Mesendoderm (in vitro differentiated cells): ENCODE measurements around the gene ZNF117.

Experiments
- DNase-seq: peaks from one replicate; pipeline ENCODE4 v3.0.0; 2013
- H2AK5ac ChIP-seq: 2 replicates; pipeline ENCODE4 v1.6.1; 2013; ENCODE audit warnings: low read length, inconsistent platforms
- H2BK120ac ChIP-seq: 2 replicates; pipeline ENCODE4 v1.6.1; 2013; ENCODE audit warnings: low read depth, mild to moderate bottlenecking, low read length, moderate library complexity, mixed read lengths
- H2BK15ac ChIP-seq: replicated peaks from 2 replicates; pipeline ENCODE4 v1.6.1; 2013; ENCODE audit warnings: low read depth, mild to moderate bottlenecking, moderate library complexity
- H2BK5ac ChIP-seq: 2 replicates; pipeline ENCODE4 v1.6.1; 2013; ENCODE audit warnings: low read length, inconsistent platforms
- H3K18ac ChIP-seq: 2 replicates; pipeline ENCODE4 v1.6.1; 2013; ENCODE audit warnings: mild to moderate bottlenecking, low read length, mixed read lengths
- H3K23ac ChIP-seq: one replicate; pipeline ENCODE4 v1.6.1; 2013; ENCODE audit warnings: low read length
- H3K27ac ChIP-seq: 2 replicates; pipeline ENCODE4 v1.5.1; 2013; ENCODE audit warnings: low read depth, mild to moderate bottlenecking, inconsistent platforms, low read length, moderate library complexity
- H3K27me3 ChIP-seq: 2 replicates; pipeline ENCODE4 v1.6.1; 2013; ENCODE audit warnings: low read length, control low read depth, mild to moderate bottlenecking, inconsistent platforms; ENCODE audit not compliant: insufficient read depth, poor library complexity
- H3K36me3 ChIP-seq: 2 replicates; pipeline ENCODE4 v1.6.1; 2013; ENCODE audit warnings: low read length, inconsistent platforms; ENCODE audit not compliant: control insufficient read depth, insufficient read depth
- H3K4ac ChIP-seq: one replicate; pipeline ENCODE4 v1.6.1; 2013; ENCODE audit warnings: low read depth, mild to moderate bottlenecking, low read length, moderate library complexity
- H3K4me1 ChIP-seq: 2 replicates; pipeline ENCODE4 v1.6.1; 2013; ENCODE audit warnings: low read depth, low read length, inconsistent platforms; ENCODE audit not compliant: control insufficient read depth
- H3K4me2 ChIP-seq: 2 replicates; pipeline ENCODE4 v1.6.1; 2013; ENCODE audit warnings: low read length
- H3K4me3 ChIP-seq: 2 replicates; pipeline ENCODE4 v1.5.1; 2013; ENCODE audit warnings: mild to moderate bottlenecking, low read length
- H3K56ac ChIP-seq: one replicate; pipeline ENCODE4 v1.6.1; 2013; ENCODE audit warnings: low read length
- H3K79me1 ChIP-seq: 2 replicates; pipeline ENCODE4 v1.6.1; 2013; ENCODE audit warnings: low read length, inconsistent platforms
- H3K79me2 ChIP-seq: 2 replicates; pipeline ENCODE4 v1.6.1; 2013; ENCODE audit warnings: mild to moderate bottlenecking, low read length; ENCODE audit not compliant: control insufficient read depth, insufficient read depth
- H3K9ac ChIP-seq: 2 replicates; pipeline ENCODE4 v1.6.1; 2013; ENCODE audit warnings: low read length, inconsistent platforms
- H4K5ac ChIP-seq: one replicate; pipeline ENCODE4 v1.6.1; 2013; ENCODE audit warnings: low read length
- H4K8ac ChIP-seq: one replicate; pipeline ENCODE4 v1.6.1; 2013; ENCODE audit warnings: low read depth, mild to moderate bottlenecking, control low read depth, low read length, moderate library complexity
- WGBS: extraction: QIAGEN DNeasy Blood & Tissue Kit; methylation state at CpG from one replicate; pipeline ENCODE4 v1.1.7; 2013; ENCODE audit warnings: low lambda C conversion rate, missing lambda C conversion rate; ENCODE audit not compliant: insufficient coverage; ENCODE audit errors: extremely low coverage; 5-methylcytosine and 5-hydroxymethylcytosine counted together

ZNF117 gene

DNA sequence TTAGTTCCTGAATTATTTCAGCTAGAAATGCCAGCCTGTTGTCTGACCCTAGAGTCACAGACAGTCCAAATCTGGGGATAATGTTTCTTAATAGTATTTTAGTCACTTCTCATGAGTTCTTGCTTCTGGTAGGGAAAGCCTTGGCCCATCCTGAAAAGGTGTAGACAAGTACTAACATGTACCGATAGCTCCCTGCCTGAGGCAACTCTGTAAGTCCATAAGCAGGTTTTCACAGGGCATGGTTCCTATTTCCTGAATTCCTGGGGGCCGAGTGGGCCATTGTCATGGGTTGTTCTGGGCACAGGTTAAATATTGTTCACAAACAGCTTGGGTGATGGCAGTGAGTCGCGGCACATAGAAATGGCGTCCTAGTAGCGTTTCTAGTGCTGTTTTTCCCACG is 3.1 kb upstream of the ZNF117 start:
- Histone ChIP-seq H4K8ac (no peak overlapping the region), H2BK120ac (no peak overlapping the region), H3K79me1 (no peaks in the 10 kb centered on the region), H3K4me1 (no peaks in the 10 kb centered on the region), H3K23ac (no peak overlapping the region), H3K18ac (no peak overlapping the region), H2AK5ac (no peak overlapping the region), H2BK5ac (no peak overlapping the region), H3K4me2 (no peak overlapping the region), H3K56ac (no peak overlapping the region), H3K9ac (no peak overlapping the region), H3K36me3 (peaks cover 5% of the 10 kb centered on the region), H3K27me3 (no peaks in the 10 kb centered on the region), H2BK15ac (no peak overlapping the region), H3K79me2 (no peaks in the 10 kb centered on the region), H4K5ac (no peak overlapping the region), H3K27ac (no peak overlapping the region), H3K4ac (no peak overlapping the region), H3K4me3 (no peak overlapping the region)
- no peak for DNase-seq
- WGBS, result no CpG with 5 or more reads among the region's 7 CpGs

DNA sequence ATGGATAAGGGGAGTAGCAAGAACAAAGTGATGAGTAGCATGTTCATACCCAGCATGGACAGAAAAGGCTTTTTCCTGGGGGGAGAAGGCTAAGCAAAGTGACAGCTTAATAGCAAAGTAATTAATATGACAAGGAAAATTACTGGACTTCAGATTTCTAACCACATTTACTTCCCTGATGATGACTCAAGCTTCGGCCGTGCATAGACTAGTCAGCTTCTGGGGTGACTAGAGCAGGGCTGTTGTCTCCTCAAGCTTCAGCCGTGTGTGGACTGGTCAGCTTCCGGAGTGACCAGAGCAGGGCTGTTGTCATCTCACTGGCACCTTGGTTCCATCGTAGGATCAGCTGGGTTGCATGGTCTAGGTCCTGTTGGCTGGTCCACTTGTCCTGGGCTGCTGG is 2.1 kb upstream of the ZNF117 start:
- Histone ChIP-seq H3K4ac (no peak overlapping the region), H2BK5ac (no peak overlapping the region), H3K9ac (no peak overlapping the region), H3K79me2 (no peaks in the 10 kb centered on the region), H3K27me3 (no peaks in the 10 kb centered on the region), H3K18ac (no peak overlapping the region), H3K4me3 (no peak overlapping the region), H3K4me1 (no peaks in the 10 kb centered on the region), H3K4me2 (no peak overlapping the region), H3K27ac (no peak overlapping the region), H2AK5ac (no peak overlapping the region), H3K79me1 (no peaks in the 10 kb centered on the region), H2BK15ac (no peak overlapping the region), H4K5ac (no peak overlapping the region), H4K8ac (no peak overlapping the region), H3K36me3 (peaks cover 5% of the 10 kb centered on the region), H3K56ac (no peak overlapping the region), H3K23ac (no peak overlapping the region), H2BK120ac (no peak overlapping the region)
- DNase-seq, result no peak
- WGBS, result no CpG with 5 or more reads among the region's 5 CpGs

DNA sequence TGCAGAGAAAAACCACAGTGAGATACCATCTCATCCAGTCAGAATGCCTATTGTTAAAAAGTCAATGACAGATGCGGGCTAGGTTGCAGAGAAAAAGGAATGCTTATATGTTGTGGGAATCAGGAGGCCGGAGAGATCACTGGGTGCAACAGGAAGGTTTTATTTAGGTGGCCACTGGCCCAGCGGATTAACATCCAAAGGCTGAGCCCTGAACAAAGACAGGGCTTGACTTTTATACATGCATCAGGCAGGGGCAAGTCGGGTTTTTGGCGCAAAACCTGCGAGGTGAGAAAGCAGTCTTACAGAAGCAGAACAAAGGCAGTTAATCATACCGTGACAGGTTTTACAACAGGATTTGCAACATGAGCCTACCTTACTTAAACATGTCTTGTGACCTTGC is 620 bp downstream of the ZNF117 start:
- Histone ChIP-seq H3K79me1 (no peaks in the 10 kb centered on the region), H4K5ac (no peak overlapping the region), H2BK120ac (no peak overlapping the region), H3K4me3 (no peak overlapping the region), H3K4me1 (no peaks in the 10 kb centered on the region), H2BK15ac (no peak overlapping the region), H3K18ac (no peak overlapping the region), H3K27me3 (no peaks in the 10 kb centered on the region), H3K36me3 (peaks cover 5% of the 10 kb centered on the region), H3K9ac (no peak overlapping the region), H2AK5ac (no peak overlapping the region), H4K8ac (no peak overlapping the region), H3K79me2 (no peaks in the 10 kb centered on the region), H3K23ac (no peak overlapping the region), H3K4me2 (no peak overlapping the region), H3K56ac (no peak overlapping the region), H2BK5ac (no peak overlapping the region), H3K4ac (no peak overlapping the region), H3K27ac (no peak overlapping the region)
- DNase-seq, result no peak
- no CpG with 5 or more reads among the region's 7 CpGs for WGBS

DNA sequence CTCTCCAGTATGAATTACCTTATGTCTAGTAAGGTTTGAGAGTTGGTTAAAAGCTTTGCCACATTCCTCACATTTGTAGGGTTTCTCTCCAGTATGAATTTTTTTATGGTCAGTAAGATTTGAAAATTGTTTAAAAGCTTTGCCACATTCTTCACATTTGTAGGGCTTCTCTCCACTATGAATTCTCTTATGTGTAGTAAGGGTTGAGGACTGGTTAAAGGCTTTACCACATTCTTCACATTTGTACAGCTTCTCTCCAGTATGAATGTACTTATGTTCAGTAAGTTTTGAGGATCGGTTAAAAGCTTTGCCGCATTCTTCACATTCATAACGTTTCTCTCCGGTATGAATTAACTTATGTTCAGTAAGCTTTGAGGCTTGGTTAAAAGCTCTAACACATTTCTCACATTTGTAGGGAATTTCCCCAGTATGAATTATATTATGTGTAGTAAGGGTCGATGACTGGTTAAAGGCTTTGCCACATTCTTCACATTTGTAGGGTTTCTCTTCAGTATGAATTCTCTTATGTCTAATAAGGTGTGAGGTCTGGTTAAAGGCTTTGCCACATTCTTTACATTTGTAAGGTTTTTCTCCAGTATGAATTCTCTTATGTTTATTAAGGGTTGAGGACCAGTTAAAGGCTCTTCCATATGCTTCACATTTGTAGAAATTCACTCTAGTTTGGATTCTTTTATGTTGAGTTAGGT is 12.2 kb downstream of the ZNF117 start:
- Histone ChIP-seq H3K4me2 (no peak overlapping the region), H4K8ac (no peak overlapping the region), H3K4ac (no peak overlapping the region), H3K27me3 (no peaks in the 10 kb centered on the region), H3K4me1 (no peaks in the 10 kb centered on the region), H3K23ac (no peak overlapping the region), H2BK120ac (no peak overlapping the region), H3K36me3 (no peaks in the 10 kb centered on the region), H2BK5ac (no peak overlapping the region), H3K27ac (no peak overlapping the region), H4K5ac (no peak overlapping the region), H2BK15ac (no peak overlapping the region), H3K56ac (no peak overlapping the region), H3K18ac (no peak overlapping the region), H3K4me3 (no peak overlapping the region), H3K79me1 (no peaks in the 10 kb centered on the region), H2AK5ac (no peak overlapping the region), H3K79me2 (no peaks in the 10 kb centered on the region), H3K9ac (no peak overlapping the region)
- no peak for DNase-seq
- no CpG with 5 or more reads among the region's 5 CpGs for WGBS

DNA sequence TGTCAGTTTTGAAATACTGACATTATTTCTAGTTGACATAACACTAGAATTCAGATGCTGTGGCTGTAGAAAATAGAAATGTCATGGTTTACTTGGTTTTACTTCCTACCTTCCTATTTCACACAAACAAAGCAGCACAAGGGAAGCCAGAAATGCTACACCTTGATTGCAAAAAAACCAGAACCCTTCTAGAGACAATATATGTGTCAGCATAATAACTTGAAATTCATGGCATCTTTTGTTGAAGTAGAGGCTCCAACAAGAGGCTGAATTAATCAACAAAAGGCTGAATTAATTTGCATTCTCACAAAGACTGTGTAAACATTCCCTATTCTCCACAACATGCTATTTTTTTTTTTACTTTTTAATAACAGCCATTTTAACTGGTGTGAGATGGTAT is 25.2 kb downstream of the ZNF117 start:
- Histone ChIP-seq H3K4me3 (no peak overlapping the region), H3K27me3 (no peaks in the 10 kb centered on the region), H3K79me1 (no peaks in the 10 kb centered on the region), H3K27ac (no peak overlapping the region), H3K4ac (no peak overlapping the region), H3K79me2 (no peaks in the 10 kb centered on the region), H3K36me3 (no peaks in the 10 kb centered on the region), H3K56ac (no peak overlapping the region), H2BK120ac (no peak overlapping the region), H4K5ac (no peak overlapping the region), H4K8ac (no peak overlapping the region), H2AK5ac (no peak overlapping the region), H3K23ac (no peak overlapping the region), H3K4me2 (no peak overlapping the region), H3K9ac (no peak overlapping the region), H2BK15ac (no peak overlapping the region), H3K18ac (no peak overlapping the region), H3K4me1 (no peaks in the 10 kb centered on the region), H2BK5ac (no peak overlapping the region)
- DNase-seq, result no peak

DNA sequence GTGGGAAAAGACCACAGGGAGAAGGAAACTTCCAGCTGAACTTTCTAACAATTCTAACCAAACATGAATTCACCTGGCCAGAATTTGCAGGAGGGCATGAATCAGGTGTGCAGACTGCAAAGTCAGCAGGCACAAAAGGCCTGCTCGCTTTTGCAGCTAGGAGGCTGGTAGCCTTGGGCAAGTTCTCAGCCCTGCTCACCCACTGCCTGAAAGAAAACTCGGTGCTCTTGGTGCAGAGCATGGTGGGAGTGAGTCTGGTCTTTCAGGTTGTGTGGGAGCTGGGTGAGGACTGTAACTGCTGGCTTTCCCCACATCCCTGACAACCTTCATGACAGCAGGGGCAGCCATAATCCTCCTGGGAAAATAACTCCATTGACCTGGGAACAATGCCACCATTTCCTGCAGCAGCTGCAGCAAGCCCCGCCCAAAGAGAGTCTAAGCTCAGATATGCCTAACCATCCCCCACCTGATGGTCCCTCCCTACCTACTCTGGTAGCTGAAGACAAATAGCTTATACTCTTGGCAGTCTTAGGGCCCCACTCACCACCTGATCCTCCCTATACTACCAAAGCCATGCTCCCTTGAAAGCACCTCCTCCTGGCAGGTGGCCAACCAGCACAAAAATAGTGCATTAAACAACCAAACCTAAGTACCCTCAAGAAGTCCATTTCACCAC is 31.6 kb downstream of the ZNF117 start:
- Histone ChIP-seq H3K23ac (no peak overlapping the region), H3K79me2 (no peaks in the 10 kb centered on the region), H3K9ac (no peak overlapping the region), H3K18ac (no peak overlapping the region), H2BK15ac (no peak overlapping the region), H3K4ac (no peak overlapping the region), H4K8ac (no peak overlapping the region), H3K4me3 (no peak overlapping the region), H2BK120ac (no peak overlapping the region), H3K27me3 (no peaks in the 10 kb centered on the region), H3K36me3 (no peaks in the 10 kb centered on the region), H3K79me1 (no peaks in the 10 kb centered on the region), H3K56ac (no peak overlapping the region), H3K4me2 (no peak overlapping the region), H4K5ac (no peak overlapping the region), H3K4me1 (no peaks in the 10 kb centered on the region), H2BK5ac (no peak overlapping the region), H3K27ac (no peak overlapping the region), H2AK5ac (no peak overlapping the region)
- no CpG with 5 or more reads among the region's 3 CpGs for WGBS
- DNase-seq, result peak; percentile 29
